ENCODE measurements around the gene LACRT. TPM values are rescaled to one million over a fixed set of nuclear protein-coding genes. Genes with fewer than 3 reads are reported as not detected.

Gene LACRT
- total and polyA plus RNA-seq, 2 of the 8 experiments (the other 6 are each of a cell fraction or from before 2014, with no cell fraction given), result not detected

GRCh38 chr12:54611715-54612149 lies 23.0 kb downstream of the LACRT start:
- Histone ChIP-seq H2BK5ac (ENCODE audit: low read depth, low read length) (no peak overlapping the region), H4K20me1 (replicated peaks in 1 of 2; ENCODE audit: control insufficient read depth in 1 of 2, insufficient read depth in 2 of 2, low read length in 2 of 2) (no peaks in the 10 kb centered on the region), H3K9me3 (ENCODE audit: insufficient read depth in 2 of 2, low read depth in 1 of 2, low read length in 1 of 2) (no peaks in the 10 kb centered on the region), H2BK20ac (ENCODE audit: low read length) (no peak overlapping the region), H2BK15ac (ENCODE audit: low read length) (no peak overlapping the region), H4K91ac (replicated peaks; ENCODE audit: insufficient read length, low read length) (no peak overlapping the region), H3K4me2 (ENCODE audit: insufficient read depth in 1 of 2, low read depth in 2 of 2, low read length in 2 of 2) (no peak overlapping the region), H3K18ac (ENCODE audit: extremely low read depth, low read length) (no peak overlapping the region), H4K5ac (ENCODE audit: insufficient read length, low read depth, low read length) (no peak overlapping the region), H2AK5ac (ENCODE audit: low read depth, low read length) (no peak overlapping the region), H3K4me1 (replicated peaks in 1 of 4; ENCODE audit: control insufficient read depth in 3 of 4, insufficient read depth in 4 of 4, low read length in 3 of 4) (no peaks in the 10 kb centered on the region), H3K56ac (replicated peaks; ENCODE audit: insufficient read length, low read depth, low read length) (no peak overlapping the region), H3K79me1 (ENCODE audit: low read depth, low read length) (no peaks in the 10 kb centered on the region), H3K23ac (ENCODE audit: insufficient read length) (no peak overlapping the region), H2AFZ (ENCODE audit: low read length) (no peak overlapping the region), H2BK120ac (replicated peaks; ENCODE audit: low read depth, low read length) (no peak overlapping the region), H2BK12ac (ENCODE audit: low read depth, low read length) (no peak overlapping the region), H3K14ac (ENCODE audit: insufficient read length) (no peak overlapping the region), H4K8ac (ENCODE audit: extremely low read depth, insufficient read depth, low read length) (no peak overlapping the region), H3K79me2 (ENCODE audit: control insufficient read depth in 1 of 2, insufficient read depth in 2 of 2, low read length in 2 of 2) (no peaks in the 10 kb centered on the region), H3K36me3 (ENCODE audit: control insufficient read depth in 2 of 4, insufficient read depth in 4 of 4, low read length in 3 of 4) (no peaks in the 10 kb centered on the region), H3K23me2 (ENCODE audit: low read depth, low read length) (no peaks in the 10 kb centered on the region), H3K4me3 (ENCODE audit: extremely low read depth in 1 of 4, insufficient read depth in 2 of 4, low read depth in 3 of 4, low read length in 4 of 4) (no peak overlapping the region), H3K9ac (replicated peaks in 1 of 4; ENCODE audit: extremely low read depth in 1 of 4, low read depth in 3 of 4, low read length in 3 of 4) (no peak overlapping the region), H3K27me3 (replicated peaks in 1 of 4; ENCODE audit: control insufficient read depth in 3 of 4, extremely low read depth in 1 of 4, insufficient read depth in 3 of 4, low read length in 3 of 4) (peaks cover 4 to 68% (median 36%) of the 10 kb centered on the region in 4 experiments), H3K27ac (ENCODE audit: low read depth, low read length) (no peak overlapping the region), H3K4ac (replicated peaks; ENCODE audit: insufficient read length, low read depth, low read length) (no peak overlapping the region)
- 76% methylated on average over 3 of the region's 3 CpGs; no CpG with 5 or more reads in 1 of the 2 experiments for WGBS, 2 experiments (ENCODE audit: extremely low coverage in 1 of 2, insufficient coverage in 1 of 2, insufficient read length in 1 of 2, insufficient replicate concordance in 2 of 2, low coverage in 1 of 2, low lambda C conversion rate in 2 of 2, missing lambda C conversion rate in 1 of 2)
- FAIRE-seq (no peak), DNase-seq (ENCODE audit: low read depth in 1 of 2, low spot score in 2 of 2) (no peak)
- POLR2A ChIA-PET (ENCODE audit: partially characterized antibody), result no interaction called here
- TF ChIP-seq BRCA1 (IDR thresholded peaks at IDR 0.05; ENCODE audit: low read depth, low read length), result no peak
- no peak for TF ChIP-seq GABPA (IDR thresholded peaks at IDR 0.05; ENCODE audit: borderline replicate concordance, insufficient read depth, low read length)
- peak; percentile 83 for TF ChIP-seq POLR2AphosphoS5 (IDR thresholded peaks at IDR 0.05; ENCODE audit: low read depth, low read length)
- no peak for TF ChIP-seq KDM4A (IDR thresholded peaks at IDR 0.05; ENCODE audit: low read depth, low read length, severe bottlenecking)
- no peak for TF ChIP-seq PHF8 (conservative IDR thresholded peaks at IDR 0.05; ENCODE audit: low read depth, low read length)
- TF ChIP-seq MAX (IDR thresholded peaks at IDR 0.05), result no peak
- no peak for TF ChIP-seq CEBPB (IDR thresholded peaks at IDR 0.05; ENCODE audit: low read depth, low read length)
- no peak for TF ChIP-seq EZH2 (IDR thresholded peaks at IDR 0.05; ENCODE audit: low read depth, low read length, severe bottlenecking)
- TF ChIP-seq TCF12 (IDR thresholded peaks at IDR 0.05; ENCODE audit: low read depth, low read length), result no peak
- CTCF ChIA-PET (ENCODE audit: partially characterized antibody), result interaction anchor here (0.6 to 2.0 kb wide), 5 partner anchors 10 to 85 kb away, joined by 3 to 7 read pairs (median 3); no protein-coding TSS in a partner anchor

Data from H1 (cell line).